ENCODE data around the gene PGLYRP1.

The PGLYRP1 gene

GRCh38 chr19:46022431-46023310 is at the start of gene PGLYRP1:
PGLYRP1 (minus strand) TSS chr19:46023053; CDS start chr19:46023021, 32 bp downstream.
- Histone ChIP-seq H3K9me3 (ENCODE audit: control insufficient read depth, insufficient read depth, low read depth, low read length) (no peaks in the 10 kb centered on the region; the same call in 1 of the 2 replicates), H3K4me1 (ENCODE audit: control insufficient read depth, insufficient read depth, low read length) (no peaks in the 10 kb centered on the region; the same call in 1 of the 2 replicates), H3K4me3 (ENCODE audit: low read depth, low read length) (no peak within 1 kb of the TSS), H3K36me3 (ENCODE audit: control insufficient read depth in 2 of 2, insufficient read depth in 1 of 2, low read length in 2 of 2) (peaks cover 0 to 5% of the 10 kb centered on the region in 2 experiments; a peak in 1 of 3 replicates), H3K27ac (ENCODE audit: extremely low read depth, low read depth, low read length) (no peak within 1 kb of the TSS)
- POLR2A ChIA-PET: no interaction called here
- CTCF ChIA-PET: interaction anchor here (0.9 to 21.8 kb wide), 2 partner anchors 40 to 57 kb away, joined by 3 to 625 read pairs; no protein-coding TSS in a partner anchor
- no peak for TF ChIP-seq ZNF23 (tag by site-specific recombination; IDR thresholded peaks at IDR 0.05; ENCODE audit: borderline replicate concordance)
- TF ChIP-seq, protein P1, sequence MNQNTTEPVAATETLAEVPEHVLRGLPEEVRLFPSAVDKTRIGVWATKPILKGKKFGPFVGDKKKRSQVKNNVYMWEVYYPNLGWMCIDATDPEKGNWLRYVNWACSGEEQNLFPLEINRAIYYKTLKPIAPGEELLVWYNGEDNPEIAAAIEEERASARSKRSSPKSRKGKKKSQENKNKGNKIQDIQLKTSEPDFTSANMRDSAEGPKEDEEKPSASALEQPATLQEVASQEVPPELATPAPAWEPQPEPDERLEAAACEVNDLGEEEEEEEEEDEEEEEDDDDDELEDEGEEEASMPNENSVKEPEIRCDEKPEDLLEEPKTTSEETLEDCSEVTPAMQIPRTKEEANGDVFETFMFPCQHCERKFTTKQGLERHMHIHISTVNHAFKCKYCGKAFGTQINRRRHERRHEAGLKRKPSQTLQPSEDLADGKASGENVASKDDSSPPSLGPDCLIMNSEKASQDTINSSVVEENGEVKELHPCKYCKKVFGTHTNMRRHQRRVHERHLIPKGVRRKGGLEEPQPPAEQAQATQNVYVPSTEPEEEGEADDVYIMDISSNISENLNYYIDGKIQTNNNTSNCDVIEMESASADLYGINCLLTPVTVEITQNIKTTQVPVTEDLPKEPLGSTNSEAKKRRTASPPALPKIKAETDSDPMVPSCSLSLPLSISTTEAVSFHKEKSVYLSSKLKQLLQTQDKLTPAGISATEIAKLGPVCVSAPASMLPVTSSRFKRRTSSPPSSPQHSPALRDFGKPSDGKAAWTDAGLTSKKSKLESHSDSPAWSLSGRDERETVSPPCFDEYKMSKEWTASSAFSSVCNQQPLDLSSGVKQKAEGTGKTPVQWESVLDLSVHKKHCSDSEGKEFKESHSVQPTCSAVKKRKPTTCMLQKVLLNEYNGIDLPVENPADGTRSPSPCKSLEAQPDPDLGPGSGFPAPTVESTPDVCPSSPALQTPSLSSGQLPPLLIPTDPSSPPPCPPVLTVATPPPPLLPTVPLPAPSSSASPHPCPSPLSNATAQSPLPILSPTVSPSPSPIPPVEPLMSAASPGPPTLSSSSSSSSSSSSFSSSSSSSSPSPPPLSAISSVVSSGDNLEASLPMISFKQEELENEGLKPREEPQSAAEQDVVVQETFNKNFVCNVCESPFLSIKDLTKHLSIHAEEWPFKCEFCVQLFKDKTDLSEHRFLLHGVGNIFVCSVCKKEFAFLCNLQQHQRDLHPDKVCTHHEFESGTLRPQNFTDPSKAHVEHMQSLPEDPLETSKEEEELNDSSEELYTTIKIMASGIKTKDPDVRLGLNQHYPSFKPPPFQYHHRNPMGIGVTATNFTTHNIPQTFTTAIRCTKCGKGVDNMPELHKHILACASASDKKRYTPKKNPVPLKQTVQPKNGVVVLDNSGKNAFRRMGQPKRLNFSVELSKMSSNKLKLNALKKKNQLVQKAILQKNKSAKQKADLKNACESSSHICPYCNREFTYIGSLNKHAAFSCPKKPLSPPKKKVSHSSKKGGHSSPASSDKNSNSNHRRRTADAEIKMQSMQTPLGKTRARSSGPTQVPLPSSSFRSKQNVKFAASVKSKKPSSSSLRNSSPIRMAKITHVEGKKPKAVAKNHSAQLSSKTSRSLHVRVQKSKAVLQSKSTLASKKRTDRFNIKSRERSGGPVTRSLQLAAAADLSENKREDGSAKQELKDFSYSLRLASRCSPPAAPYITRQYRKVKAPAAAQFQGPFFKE (tag by site-specific recombination; IDR thresholded peaks at IDR 0.05; ENCODE audit: borderline replicate concordance): no peak
- no peak for TF ChIP-seq ZNF548 (tag by site-specific recombination; IDR thresholded peaks at IDR 0.05)
- TF ChIP-seq ZNF335 (tag by site-specific recombination; conservative IDR thresholded peaks at IDR 0.05): no peak
- TF ChIP-seq, protein P2, sequence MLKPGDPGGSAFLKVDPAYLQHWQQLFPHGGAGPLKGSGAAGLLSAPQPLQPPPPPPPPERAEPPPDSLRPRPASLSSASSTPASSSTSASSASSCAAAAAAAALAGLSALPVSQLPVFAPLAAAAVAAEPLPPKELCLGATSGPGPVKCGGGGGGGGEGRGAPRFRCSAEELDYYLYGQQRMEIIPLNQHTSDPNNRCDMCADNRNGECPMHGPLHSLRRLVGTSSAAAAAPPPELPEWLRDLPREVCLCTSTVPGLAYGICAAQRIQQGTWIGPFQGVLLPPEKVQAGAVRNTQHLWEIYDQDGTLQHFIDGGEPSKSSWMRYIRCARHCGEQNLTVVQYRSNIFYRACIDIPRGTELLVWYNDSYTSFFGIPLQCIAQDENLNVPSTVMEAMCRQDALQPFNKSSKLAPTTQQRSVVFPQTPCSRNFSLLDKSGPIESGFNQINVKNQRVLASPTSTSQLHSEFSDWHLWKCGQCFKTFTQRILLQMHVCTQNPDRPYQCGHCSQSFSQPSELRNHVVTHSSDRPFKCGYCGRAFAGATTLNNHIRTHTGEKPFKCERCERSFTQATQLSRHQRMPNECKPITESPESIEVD (tag by site-specific recombination; IDR thresholded peaks at IDR 0.05): no peak

DNA sequence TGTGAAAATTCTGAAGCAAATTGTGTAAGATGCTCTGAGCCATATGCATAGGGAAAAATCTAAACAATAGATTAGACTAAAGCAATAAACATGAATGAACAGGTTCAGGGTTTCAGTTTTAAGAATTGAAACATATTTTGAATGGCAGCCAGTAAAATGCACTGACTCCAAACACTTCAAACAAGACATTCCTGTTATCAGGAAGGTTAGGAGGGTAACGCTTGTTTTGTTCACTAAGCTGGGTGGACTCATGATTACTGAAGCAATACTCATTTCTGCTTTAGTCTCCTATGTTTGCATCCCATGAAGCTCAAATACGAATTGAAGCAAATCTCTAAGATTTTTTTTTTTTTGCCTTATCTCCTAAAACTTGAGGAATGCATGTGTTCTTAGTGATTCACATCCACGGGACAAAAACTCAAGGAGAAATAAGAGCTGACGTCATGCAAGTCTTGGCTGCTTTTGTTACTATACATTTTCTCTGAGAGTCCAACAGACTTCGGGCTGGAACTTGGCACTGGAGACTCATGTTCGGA is 47.0 kb upstream of the PGLYRP1 start:
- ChIA-PET POLR2A (interaction anchor here (0.7 kb wide), 1 partner anchor 10 kb away, joined by 5 read pairs; no protein-coding TSS in a partner anchor), CTCF (interaction anchor here (0.6 to 6.1 kb wide), 10 partner anchors 9 to 334 kb away, joined by 3 to 123 read pairs (median 4); no protein-coding TSS in a partner anchor)
- no peaks in the 10 kb centered on the region for H3K36me3 ChIP-seq (ENCODE audit: control insufficient read depth in 2 of 2, insufficient read depth in 1 of 2, low read length in 2 of 2)
- no peak overlapping the region for H3K27ac ChIP-seq (ENCODE audit: extremely low read depth, low read depth, low read length)
- H3K9me3 ChIP-seq (ENCODE audit: control insufficient read depth, insufficient read depth, low read depth, low read length): no peaks in the 10 kb centered on the region
- H3K4me1 ChIP-seq (ENCODE audit: control insufficient read depth, insufficient read depth, low read length): peaks cover 27% of the 10 kb centered on the region
- H3K4me3 ChIP-seq (ENCODE audit: low read depth, low read length): no peak overlapping the region
- TF ChIP-seq ZNF629 (tag by site-specific recombination; IDR thresholded peaks at IDR 0.05) (peak; percentile 63), ZNF513 (tag by site-specific recombination; IDR thresholded peaks at IDR 0.05) (no peak), ZNF660 (tag by site-specific recombination; IDR thresholded peaks at IDR 0.05) (0 out of 2 replicates have a peak, but pooled peaks have one; percentile 18), PRDM10 (tag by site-specific recombination; IDR thresholded peaks at IDR 0.05) (no peak), SCRT2 (tag by site-specific recombination; IDR thresholded peaks at IDR 0.05) (peak; percentile 58), ZNF362 (tag by site-specific recombination; IDR thresholded peaks at IDR 0.05) (peak; percentile 64; the same call in 1 of the 2 replicates), ZNF366 (tag by site-specific recombination; conservative IDR thresholded peaks at IDR 0.05) (peak; percentile 56), ZNF394 (tag by site-specific recombination; IDR thresholded peaks at IDR 0.05; ENCODE audit: borderline replicate concordance) (no peak)
- TF ChIP-seq, protein P3, sequence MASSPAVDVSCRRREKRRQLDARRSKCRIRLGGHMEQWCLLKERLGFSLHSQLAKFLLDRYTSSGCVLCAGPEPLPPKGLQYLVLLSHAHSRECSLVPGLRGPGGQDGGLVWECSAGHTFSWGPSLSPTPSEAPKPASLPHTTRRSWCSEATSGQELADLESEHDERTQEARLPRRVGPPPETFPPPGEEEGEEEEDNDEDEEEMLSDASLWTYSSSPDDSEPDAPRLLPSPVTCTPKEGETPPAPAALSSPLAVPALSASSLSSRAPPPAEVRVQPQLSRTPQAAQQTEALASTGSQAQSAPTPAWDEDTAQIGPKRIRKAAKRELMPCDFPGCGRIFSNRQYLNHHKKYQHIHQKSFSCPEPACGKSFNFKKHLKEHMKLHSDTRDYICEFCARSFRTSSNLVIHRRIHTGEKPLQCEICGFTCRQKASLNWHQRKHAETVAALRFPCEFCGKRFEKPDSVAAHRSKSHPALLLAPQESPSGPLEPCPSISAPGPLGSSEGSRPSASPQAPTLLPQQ (tag by site-specific recombination; IDR thresholded peaks at IDR 0.05): peak; percentile 41; the same call in 1 of the 2 replicates

All from HEK293 (cell line).